Smooth muscle cell (in vitro differentiated cells): ENCODE measurements around the gene WDR91. TPM values are rescaled to one million over a fixed set of nuclear protein-coding genes. Genes with fewer than 3 reads are reported as not detected.

Source experiments
- DNase-seq: peaks from one replicate; lab custom pipeline; 2025; ENCODE audit not compliant: unreplicated experiment; lab: John Stamatoyannopoulos, UW
- H2AFZ ChIP-seq: fragments of 200-600 bp; sonication (generic); 2 replicates; pipeline ENCODE4 v1.6.0; 2016; ENCODE audit warnings: antibody characterized with exemption, low read depth, mild to moderate bottlenecking
- H3F3A ChIP-seq: fragments of 200-600 bp; sonication (generic); 2 replicates; pipeline ENCODE4 v1.6.0; 2017; ENCODE audit warnings: antibody characterized with exemption, low read depth
- H3K27ac ChIP-seq: fragments of 200-600 bp; sonication (generic); 2 replicates; pipeline ENCODE4 v1.5.1; 2016; ENCODE audit warnings: low read depth, mild to moderate bottlenecking
- H3K27me3 ChIP-seq: fragments of 200-600 bp; sonication (generic); 2 replicates; pipeline ENCODE4 v1.6.1; 2016; ENCODE audit warnings: low read depth, mild to moderate bottlenecking
- H3K36me3 ChIP-seq: fragments of 200-600 bp; sonication (generic); 2 replicates; pipeline ENCODE4 v1.5.1; 2016; ENCODE audit warnings: low read depth
- H3K4me1 ChIP-seq: fragments of 200-600 bp; sonication (generic); 2 replicates; pipeline ENCODE4 v1.5.1; 2016; ENCODE audit warnings: low read depth
- H3K4me2 ChIP-seq: fragments of 200-600 bp; sonication (generic); 2 replicates; pipeline ENCODE4 v1.6.0; 2016; ENCODE audit warnings: mild to moderate bottlenecking
- H3K4me3 ChIP-seq: fragments of 200-600 bp; sonication (generic); 2 replicates; pipeline ENCODE4 v1.5.1; 2016; ENCODE audit warnings: mild to moderate bottlenecking
- H3K79me2 ChIP-seq: fragments of 200-600 bp; sonication (generic); 2 replicates; pipeline ENCODE4 v1.6.0; 2016; ENCODE audit warnings: low read depth, mild to moderate bottlenecking
- H3K9ac ChIP-seq: fragments of 200-600 bp; sonication (generic); 2 replicates; pipeline ENCODE4 v1.6.0; 2016; ENCODE audit warnings: low read depth
- H3K9me3 ChIP-seq: fragments of 200-600 bp; sonication (generic); replicated peaks from 2 replicates; pipeline ENCODE4 v1.5.1; 2016; ENCODE audit warnings: low read depth
- H4K20me1 ChIP-seq: fragments of 200-600 bp; sonication (generic); 2 replicates; pipeline ENCODE4 v1.6.0; 2016; ENCODE audit warnings: low read depth
- CTCF ChIP-seq: fragments of 200-600 bp; sonication (generic); IDR thresholded peaks from 2 replicates; pipeline ENCODE4 v1.5.1; 2017; ENCODE audit warnings: borderline replicate concordance, mild to moderate bottlenecking, antibody characterized with exemption; ENCODE audit not compliant: insufficient read depth, poor library complexity, severe bottlenecking
- WGBS: methylation state at CpG from one replicate; pipeline ENCODE4 v1.1.7; 2016; ENCODE audit warnings: low lambda C conversion rate; 5-methylcytosine and 5-hydroxymethylcytosine counted together
- microRNA-seq: library from miRNA; unstranded; fragments of <30 nt; microRNA quantifications from one replicate; pipeline ENCODE4, GENCODE V29; 2016; ENCODE audit warnings: borderline number of aligned reads
- polyA plus RNA-seq: library from polyadenylated mRNA; unstranded; fragments of >200 nt; fragmentation: Nextera tagmentation; extraction: Ambion mirVana; gene quantifications from 2 replicates; pipeline ENCODE4 v1.2.1, GENCODE V29; 2016
- small RNA-seq: library from RNA; depleted of rRNA; stranded (forward); fragments of <200 nt; gene quantifications from one replicate; pipeline ENCODE3, GENCODE V24; 2014
- total RNA-seq: library from RNA; depleted of rRNA; stranded (reverse); fragments of >200 nt; gene quantifications from 2 replicates; pipeline ENCODE4 v1.2.3, GENCODE V29; 2014

WDR91 gene
- total and polyA plus RNA-seq, 2 experiments from 2014 or later, result 6.6 to 6.8 TPM

GRCh38 chr7:135147899-135148721 lies 63.2 kb downstream of the WDR91 start, which contains the start of gene TMEM140:
Gene TMEM140 (plus strand): TSS chr7:135148072. CDS start chr7:135164442, 16,370 bp downstream.
- Histone ChIP-seq H3K79me2 (no peaks in the 10 kb centered on the region), H3K27ac (no peak within 1 kb of the TSS), H3K9ac (no peak within 1 kb of the TSS), H2AFZ (no peak within 1 kb of the TSS), H3K4me1 (no peaks in the 10 kb centered on the region), H4K20me1 (no peaks in the 10 kb centered on the region), H3K9me3 (no peaks in the 10 kb centered on the region), H3K4me2 (no peak within 1 kb of the TSS), H3K27me3 (no peaks in the 10 kb centered on the region), H3K36me3 (no peaks in the 10 kb centered on the region), H3F3A (no peaks in the 10 kb centered on the region), H3K4me3 (peak within 1 kb of the TSS; percentile 29)
- no peak for TF ChIP-seq CTCF
- WGBS, result 82% methylated on average over 13 of the region's 13 CpGs
- DNase-seq, result no peak

GRCh38 chr7:135147341-135147898 lies 63.9 kb downstream of the WDR91 start:
- H3K79me2 ChIP-seq, result no peaks in the 10 kb centered on the region
- no peak overlapping the region for H3K27ac ChIP-seq
- no peak overlapping the region for H3K9ac ChIP-seq
- WGBS, result 76% methylated on average over 6 of the region's 6 CpGs
- H3K9me3 ChIP-seq, result no peaks in the 10 kb centered on the region
- H3F3A ChIP-seq, result no peaks in the 10 kb centered on the region
- H3K27me3 ChIP-seq, result no peaks in the 10 kb centered on the region
- no peak overlapping the region for H3K4me2 ChIP-seq
- H3K4me3 ChIP-seq, result peak overlapping the region; percentile 29
- DNase-seq, result no peak
- no peaks in the 10 kb centered on the region for H3K36me3 ChIP-seq
- TF ChIP-seq CTCF, result no peak
- H4K20me1 ChIP-seq, result no peaks in the 10 kb centered on the region
- no peaks in the 10 kb centered on the region for H3K4me1 ChIP-seq
- no peak overlapping the region for H2AFZ ChIP-seq

GRCh38 chr7:135143885-135144668 lies 67.2 kb downstream of the WDR91 start:
- 93% methylated on average over 3 of the region's 3 CpGs for WGBS

More at GRCh38 chr7:135143885-135144668, 67.2 kb downstream of the WDR91 start:
- H3K9ac ChIP-seq, result no peak overlapping the region
- DNase-seq, result no peak
- TF ChIP-seq CTCF, result no peak
- no peaks in the 10 kb centered on the region for H3K79me2 ChIP-seq
- H2AFZ ChIP-seq, result no peak overlapping the region
- H3K27ac ChIP-seq, result no peak overlapping the region
- no peaks in the 10 kb centered on the region for H3K36me3 ChIP-seq
- H3K4me2 ChIP-seq, result no peak overlapping the region
- no peak overlapping the region for H3K4me3 ChIP-seq
- H4K20me1 ChIP-seq, result no peaks in the 10 kb centered on the region
- H3F3A ChIP-seq, result no peaks in the 10 kb centered on the region
- H3K9me3 ChIP-seq, result no peaks in the 10 kb centered on the region
- no peaks in the 10 kb centered on the region for H3K27me3 ChIP-seq
- H3K4me1 ChIP-seq, result no peaks in the 10 kb centered on the region

Small RNA genes within 50 kb of the gene (microRNA-seq; reads per million reads assigned to microRNA genes)
- gene MIR6509, result not detected

Small RNA genes within 50 kb of the gene (small RNA-seq; reads per million reads assigned to genes)
- 0.11 reads per million for gene MIR6509

Other genes with a start within 250 kb of the WDR91 start
- gene AGBL3, start 225.0 kb downstream of the WDR91 start, total RNA-seq, result 2.5 and 5.1 TPM in 2 replicates
- gene AGBL3, start 225.0 kb downstream of the WDR91 start, polyA plus RNA-seq, result 0.23 and 0.48 TPM in 2 replicates
- not detected in 2 replicates for gene TMEM140, start 63.5 kb downstream of the WDR91 start, total RNA-seq
- 5.6 and 5.8 TPM in 2 replicates for gene TMEM140, start 63.5 kb downstream of the WDR91 start, polyA plus RNA-seq
- 24.7 and 33.4 TPM in 2 replicates for gene CYREN, start 40.8 kb downstream of the WDR91 start, total RNA-seq
- gene CYREN, start 40.8 kb downstream of the WDR91 start, polyA plus RNA-seq, result 38.2 and 43.9 TPM in 2 replicates
- not detected in 2 replicates for gene STRA8, start 22.3 kb upstream of the WDR91 start, total RNA-seq
- gene STRA8, start 22.3 kb upstream of the WDR91 start, polyA plus RNA-seq, result not detected in 2 replicates